T follicular helper cell (primary cell): ENCODE results near the gene ENTPD1.
"Not testable (repeated sequence)": the region's sequence is repeated elsewhere in the genome, so short reads cannot be mapped to it uniquely, and the experiment has no call there.

Source experiments
- DNase-seq: peaks from one replicate; pipeline ENCODE4 v3.0.0-alpha.2; 2020; ENCODE audit warnings: low read depth

Gene ENTPD1

GRCh38 chr10:95759233-95759826 is 3.4 kb downstream of the ENTPD1 start:
- no peak for DNase-seq

DNA sequence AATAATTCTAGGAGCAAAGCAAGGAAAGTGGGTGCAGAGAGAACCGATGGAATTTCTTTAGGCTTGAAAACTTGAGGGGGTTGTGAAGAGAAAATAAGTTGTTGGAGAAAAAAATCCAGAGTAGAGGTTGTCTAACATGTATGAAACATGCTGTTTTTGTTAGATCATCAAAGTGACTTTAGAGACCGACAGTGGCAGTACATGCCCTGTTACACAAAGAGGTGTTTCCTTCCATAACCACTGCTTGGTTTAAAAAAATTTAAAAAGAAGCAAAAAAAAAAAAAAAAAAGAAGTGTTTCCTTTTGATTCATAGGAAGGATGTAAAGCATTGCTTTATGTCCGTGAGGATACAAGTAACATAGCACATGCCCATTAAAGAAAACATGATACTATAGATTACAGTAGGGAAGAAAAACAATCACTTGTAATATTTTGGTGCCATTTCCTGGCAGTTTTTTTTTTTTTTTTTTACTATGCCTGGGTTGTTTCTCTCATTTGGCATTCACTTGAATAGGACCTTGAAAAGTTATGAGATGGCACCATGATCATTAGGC is 6.1 kb downstream of the ENTPD1 start:
- no peak for DNase-seq

GRCh38 chr10:95767884-95768556 is 12.1 kb downstream of the ENTPD1 start:
- DNase-seq, result no peak

DNA sequence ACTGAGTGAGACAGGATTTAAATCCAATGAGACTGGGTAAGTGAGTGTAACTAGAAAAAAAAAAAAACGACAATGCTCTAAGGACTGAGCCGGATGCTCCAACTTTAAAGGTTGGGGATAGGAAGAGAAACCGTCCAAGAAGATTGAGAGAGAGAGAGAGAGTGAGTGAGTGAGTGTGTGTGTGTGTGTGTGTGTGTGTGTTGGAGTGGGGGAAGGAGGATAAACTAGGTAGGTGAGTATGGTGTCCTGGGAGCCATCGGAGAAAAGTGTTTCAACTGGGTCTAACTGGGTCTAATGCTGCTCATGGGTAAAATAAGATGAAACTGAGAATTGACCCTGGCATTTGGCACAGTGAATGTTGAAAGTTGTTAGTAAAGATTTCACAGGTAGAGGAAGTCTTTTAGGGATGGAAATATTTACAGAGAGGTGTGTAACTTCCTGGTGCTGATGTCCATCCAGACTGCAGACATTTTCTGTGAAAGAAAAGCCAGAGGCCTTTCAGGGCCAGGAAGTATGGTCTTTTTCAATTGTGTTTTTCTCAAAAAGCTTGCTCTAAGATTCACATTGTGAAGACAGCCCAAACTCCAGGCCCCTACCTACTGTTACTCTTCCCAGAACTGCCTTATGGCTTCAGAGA is 14.2 kb downstream of the ENTPD1 start:
- no peak for DNase-seq

DNA sequence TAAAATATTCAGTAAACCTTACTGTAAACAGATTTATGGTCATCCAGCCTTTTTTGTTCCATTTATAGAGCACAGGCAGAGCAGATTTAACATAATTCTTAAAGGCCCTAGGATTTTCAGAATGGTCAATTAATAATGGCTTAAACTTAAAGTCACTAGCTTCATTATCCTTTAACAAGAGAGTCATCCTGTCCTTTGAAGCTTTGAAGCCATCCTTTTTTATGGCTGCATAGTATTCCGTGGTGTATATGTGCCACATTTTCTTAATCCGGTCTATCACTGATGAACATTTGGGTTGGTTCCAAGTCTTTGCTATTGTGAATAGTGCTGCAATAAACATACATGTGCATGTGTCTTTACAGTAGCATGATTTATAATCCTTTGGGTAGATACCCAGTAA is 17.5 kb downstream of the ENTPD1 start:
- not testable (repeated sequence) for DNase-seq

DNA sequence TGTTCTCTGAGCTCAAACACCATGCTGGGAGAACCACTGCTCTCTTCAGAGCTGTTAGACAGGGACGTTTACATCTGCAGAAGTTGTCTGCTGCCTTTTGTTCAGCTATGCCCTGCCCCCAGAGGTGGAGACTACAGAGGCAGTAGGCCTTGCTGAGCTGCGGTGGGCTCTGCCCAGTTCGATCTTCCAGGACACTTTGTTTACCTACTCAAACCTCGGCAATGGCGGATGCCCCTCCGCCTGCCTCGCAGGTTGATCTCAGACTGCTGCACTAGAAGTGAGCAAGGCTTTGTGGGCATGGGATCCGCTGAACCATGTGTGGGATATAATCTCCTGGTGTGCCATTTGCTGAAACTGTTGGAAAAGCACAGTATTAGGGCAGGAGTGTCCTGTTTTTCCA is 21.7 kb downstream of the ENTPD1 start:
- DNase-seq, result not testable (repeated sequence)

GRCh38 chr10:95782318-95782717 is 26.4 kb downstream of the ENTPD1 start:
- DNase-seq, result no peak

- no peak for DNase-seq
Measured at GRCh38 chr10:95783741-95784140, 27.8 kb downstream of the ENTPD1 start.

DNA sequence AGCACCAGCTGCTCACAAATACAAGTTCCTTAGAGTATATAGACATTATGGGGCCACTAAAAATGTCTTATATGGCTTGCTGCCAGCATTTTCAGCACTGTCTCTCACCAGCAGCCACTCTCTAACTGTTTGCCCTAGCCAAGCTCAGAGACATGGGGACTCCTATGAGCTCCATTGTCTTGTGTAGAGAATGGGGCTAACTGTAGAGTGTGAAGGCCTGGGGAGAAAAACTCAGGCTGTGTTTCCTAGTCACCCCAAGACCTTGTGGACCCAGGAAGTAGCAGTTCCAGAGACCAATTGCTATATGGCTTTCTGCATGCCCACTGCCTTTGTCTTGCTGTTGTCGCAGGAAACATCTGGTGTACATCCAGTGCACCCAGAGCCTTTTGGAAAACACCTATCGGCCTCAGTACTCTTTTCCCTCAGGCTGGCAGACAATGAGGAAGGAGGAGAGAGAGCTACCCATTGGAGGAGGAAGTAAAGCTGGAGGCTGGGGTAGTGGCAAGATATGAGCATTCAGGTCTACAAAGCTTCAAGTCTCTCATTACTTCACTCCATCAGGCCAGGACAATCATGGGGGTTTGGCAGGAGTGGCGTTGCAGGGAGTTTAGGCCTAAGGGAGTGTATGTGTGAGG is 28.4 kb downstream of the ENTPD1 start:
- DNase-seq, result no peak

DNA sequence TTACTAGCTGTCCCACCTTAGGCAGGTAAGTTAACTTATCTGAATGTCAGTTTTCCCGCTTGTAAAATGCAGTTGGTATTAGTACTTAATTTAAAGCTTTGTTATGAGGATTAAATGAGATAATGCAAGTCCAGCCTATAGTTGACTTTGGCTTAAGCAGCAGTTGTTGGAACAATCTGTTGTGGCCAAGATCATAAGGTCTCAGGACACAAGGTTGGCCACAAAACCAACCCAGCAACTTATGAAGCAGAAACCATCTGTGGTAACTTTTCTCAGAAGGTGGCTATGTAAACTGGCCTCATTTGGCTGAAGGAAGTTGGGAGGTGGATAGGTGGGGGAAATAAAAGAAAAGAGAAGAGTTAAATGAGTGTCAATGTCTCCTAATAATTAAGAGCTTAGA is 29.4 kb downstream of the ENTPD1 start:
- no peak for DNase-seq

DNA sequence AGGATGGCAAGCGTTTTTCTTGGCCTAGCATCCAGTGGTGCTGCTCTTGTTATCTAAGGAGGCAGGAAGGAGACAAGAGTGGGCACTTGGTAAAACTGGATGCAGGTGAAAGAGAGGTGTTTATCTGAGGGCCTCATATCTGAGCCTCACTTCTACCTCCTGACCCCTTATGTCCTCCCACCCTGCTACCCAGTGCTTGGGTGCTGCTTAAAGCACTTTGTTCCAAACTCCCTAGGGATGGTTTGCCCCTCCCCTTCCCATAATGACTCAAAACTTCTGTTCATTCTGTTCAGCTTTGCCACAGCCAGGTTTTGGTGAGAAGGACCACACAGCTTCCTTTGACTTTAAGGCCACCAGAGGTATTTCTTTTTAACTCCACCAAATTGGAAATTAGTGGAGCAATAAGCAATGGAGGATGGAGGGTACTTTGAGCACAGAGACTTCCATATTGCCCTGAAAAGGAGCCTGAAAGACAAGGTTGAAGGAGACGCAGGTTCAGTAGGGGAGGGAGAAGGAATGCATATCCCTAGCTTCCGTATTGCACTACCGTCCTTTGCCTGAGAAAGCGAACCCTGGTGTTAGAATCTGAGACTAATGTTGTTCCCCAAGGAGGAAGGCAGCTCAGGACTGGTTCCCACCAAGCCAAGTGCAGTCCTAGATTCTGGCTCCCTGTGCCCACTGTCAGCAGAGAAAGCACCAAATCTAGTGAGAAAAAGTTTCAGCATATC is 30.1 kb downstream of the ENTPD1 start:
- no peak for DNase-seq

DNA sequence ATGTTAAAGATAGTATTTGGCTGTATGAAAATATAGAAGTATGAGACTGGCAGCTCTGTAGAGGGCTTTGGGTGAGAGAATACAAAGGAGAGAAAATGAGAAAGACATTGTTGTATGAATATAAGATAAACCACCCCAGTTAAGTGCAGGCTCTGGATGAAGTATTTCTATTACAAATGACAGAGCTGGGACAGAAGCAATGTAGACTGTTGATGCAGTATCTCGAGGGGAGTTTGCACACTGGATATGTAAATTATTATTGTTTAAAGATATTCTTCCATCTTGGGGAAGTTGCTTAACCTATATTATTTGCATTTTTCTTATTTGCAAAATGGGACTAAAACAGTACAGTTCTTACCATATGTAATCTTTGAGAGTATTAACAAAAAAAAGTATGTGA is 31.5 kb downstream of the ENTPD1 start:
- no peak for DNase-seq

DNA sequence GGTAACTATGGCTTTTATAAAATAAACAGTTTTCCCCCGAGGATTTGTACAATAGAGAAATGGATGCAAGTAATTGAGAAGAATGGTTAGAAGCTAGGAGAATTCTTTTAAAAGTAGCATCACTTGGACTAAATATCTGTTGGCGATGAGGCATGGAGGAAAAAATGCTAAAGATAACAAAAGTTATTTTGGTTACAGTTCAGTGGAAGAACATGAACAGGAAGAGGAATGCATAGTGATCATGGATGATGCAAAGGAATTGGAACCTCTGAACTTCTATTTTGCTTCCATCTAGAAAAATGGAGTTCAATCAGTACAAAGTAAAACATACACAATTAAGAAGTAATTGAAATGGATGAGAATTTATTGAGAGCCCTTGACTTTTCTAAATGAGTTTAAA is 32.9 kb downstream of the ENTPD1 start:
- no peak for DNase-seq

GRCh38 chr10:95789902-95790301 is 33.9 kb downstream of the ENTPD1 start:
- DNase-seq, result no peak

- no peak for DNase-seq
Measured at GRCh38 chr10:95790982-95791381, 35.0 kb downstream of the ENTPD1 start.

DNA sequence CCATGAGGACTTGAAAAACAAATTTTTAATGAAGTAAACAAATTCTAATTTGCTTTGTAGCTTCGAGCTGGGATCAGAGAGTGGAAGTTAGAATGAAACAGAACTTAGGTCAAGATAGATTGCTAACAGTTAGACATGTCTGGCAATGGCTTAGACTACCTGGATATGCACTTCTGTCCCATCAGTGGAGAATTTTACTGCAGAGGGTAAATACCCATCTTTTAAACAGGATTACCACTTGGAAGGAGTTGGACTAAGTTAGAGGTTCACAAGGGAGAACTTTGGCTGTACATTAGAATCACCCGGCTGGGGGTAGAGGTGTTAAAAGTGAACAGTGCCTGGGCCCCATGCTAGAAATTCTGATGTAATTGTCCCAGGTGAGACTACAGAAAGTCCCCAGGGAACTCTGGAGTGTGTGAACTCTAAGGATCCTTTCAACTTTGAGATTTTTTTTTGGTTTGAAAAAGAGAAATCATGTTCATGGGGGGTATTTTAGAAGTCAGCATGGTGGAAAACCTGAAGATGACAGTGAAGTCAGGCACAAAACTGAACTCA is 35.5 kb downstream of the ENTPD1 start:
- no peak for DNase-seq

- DNase-seq, result no peak
Measured at GRCh38 chr10:95792211-95792780, 36.3 kb downstream of the ENTPD1 start.

- DNase-seq, result no peak
Measured at GRCh38 chr10:95792874-95793285, 36.9 kb downstream of the ENTPD1 start.

DNA sequence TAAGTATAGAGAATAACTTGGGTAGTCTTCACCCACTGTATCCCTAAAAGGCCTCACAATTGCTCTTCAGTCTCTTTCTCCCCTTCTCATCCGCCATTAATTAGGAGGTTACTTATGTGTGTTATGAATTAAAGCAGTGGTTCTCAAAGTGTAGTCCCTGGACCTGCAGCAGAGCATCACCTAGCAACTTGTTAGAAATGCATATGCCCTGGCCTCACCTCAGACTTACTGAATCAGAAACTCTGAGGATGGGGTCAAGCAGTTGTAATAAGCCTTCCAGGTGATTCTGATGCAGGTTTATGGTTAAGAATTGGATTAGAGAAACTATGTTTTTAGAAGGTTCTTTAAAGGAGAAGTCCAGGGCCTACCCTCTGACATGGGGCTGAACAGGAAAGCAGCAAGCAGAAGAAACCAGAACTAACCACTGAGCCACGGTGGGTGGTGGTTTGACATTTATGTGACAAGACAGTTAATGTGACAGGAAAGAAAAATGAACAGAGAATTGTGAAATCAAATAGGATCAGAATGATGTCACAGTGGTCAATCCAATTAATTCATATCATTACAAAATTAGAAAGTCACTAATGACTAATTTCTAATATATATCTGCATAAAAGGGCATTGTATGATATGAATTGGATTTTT is 37.6 kb downstream of the ENTPD1 start:
- no peak for DNase-seq

- DNase-seq, result no peak
Measured at GRCh38 chr10:95794195-95794594, 38.2 kb downstream of the ENTPD1 start.

GRCh38 chr10:95795602-95796001 is 39.6 kb downstream of the ENTPD1 start:
- no peak for DNase-seq
